NCI-H1092 (cell line): ENCODE results near the gene MALAT1.

Experiments
- DNase-seq: peaks from one replicate; lab custom pipeline; 2025; lab: John Stamatoyannopoulos, UW

MALAT1 gene

DNA sequence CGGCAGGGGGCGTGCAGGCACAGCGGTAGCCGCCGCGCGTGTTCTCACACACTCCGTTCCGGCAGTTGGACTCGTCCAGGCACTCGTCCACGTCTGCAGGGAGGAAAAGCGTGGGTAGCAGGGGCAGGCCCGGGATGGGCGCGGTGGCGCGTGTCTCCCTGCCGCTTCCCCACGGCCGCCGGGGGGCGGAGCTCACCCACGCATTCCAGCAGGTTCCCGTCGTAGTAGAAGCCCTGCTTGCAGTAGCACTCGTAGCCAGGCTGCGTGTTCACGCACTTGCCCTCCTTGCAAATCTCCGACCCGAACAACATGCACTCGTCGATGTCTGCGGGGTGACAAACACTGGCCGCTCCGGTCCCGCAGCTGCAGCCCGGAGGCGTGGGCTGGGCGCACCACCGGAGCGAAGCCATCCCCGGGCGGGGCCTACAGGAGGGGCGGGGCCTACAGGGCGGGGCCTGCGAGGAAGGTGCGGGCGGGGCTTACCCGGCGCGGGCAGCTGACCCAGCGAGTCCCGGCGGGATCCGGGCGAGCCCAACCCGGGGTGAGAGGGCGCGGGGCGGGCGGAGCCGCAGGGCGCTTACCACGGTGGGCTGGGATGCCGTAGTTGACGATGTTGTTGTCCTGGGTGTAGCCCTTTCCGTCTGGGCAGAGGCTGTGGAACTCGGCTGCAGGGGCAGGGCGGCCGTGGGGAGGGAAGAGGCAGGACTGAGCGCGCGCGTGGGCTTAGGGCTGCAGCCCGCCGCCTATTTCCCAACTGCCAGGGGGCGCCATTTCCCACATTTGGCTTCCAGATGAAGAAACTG is 41.6 kb downstream of the MALAT1 start:
- DNase-seq: peak; percentile 67

DNA sequence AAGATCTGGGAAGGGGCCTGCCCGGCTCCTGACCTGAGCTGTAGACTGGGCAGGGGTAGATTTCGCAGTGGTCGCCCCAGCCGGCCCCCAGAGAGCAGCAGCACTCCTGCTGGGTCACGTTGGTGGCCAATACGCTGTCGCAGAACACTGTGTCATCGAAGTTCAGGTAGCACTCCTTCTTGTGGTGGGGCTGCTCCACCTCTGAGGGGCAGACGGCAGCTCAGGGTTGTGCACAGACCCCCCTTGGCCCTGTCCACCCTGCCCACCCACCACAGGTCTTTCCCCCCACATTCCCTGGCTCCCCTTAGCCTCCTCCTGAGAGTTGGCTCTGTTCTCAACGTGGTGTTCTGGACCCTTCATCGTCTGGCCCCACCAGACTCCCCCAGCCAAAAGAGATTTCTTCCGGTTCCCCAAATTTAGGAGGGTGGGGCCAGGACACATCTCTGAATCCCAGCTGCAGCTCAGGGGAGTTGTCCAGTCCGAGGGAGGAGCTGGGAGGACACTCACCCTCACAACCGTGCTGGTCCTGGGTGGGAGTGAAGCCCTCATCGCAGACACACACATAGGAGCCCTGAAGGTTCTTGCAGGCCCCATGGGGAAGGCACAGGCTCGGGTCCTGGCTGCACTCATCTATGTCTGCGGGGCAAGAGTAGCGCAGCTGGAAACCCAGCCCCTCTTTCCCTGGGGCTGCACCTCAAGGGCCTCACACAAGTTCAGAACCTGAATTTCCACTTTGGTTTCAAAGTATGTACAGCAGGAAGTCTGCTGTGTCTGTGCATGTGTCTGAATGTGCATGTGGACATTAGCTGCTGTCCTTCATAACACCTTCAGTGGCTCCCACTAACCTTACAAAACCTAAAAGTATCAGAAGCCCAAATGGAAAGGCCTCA is 42.5 kb downstream of the MALAT1 start:
- no peak for DNase-seq

DNA sequence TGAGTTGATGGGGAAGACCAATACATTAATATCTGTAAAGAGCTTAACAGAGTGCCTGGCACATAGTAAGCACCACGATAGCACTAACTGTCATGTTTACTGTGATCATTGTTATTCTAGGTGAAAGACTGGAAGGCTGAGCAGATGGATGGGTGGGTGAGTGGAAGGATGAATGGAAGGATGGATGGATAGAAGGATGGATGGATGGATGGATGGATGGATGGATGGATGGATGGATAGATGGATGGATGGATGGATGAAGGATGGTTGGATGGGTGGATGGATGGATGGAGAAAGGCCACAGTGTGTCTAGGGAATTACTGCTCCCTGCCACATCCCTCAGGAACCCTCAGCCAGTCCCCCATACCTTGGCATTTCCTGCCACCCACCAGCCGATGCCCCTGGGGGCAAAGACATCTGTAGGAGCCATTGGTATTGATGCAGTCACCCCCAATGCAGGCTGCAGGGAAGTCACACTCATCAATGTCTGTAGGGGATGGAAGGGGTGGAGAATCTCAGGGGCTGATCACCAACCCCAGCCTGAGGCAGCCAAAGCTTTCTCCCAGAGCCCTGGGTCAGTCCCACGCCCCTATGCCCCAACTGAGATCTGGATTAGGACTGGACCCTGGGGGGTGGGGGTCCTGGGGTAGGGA is 44.0 kb downstream of the MALAT1 start:
- no peak for DNase-seq

DNA sequence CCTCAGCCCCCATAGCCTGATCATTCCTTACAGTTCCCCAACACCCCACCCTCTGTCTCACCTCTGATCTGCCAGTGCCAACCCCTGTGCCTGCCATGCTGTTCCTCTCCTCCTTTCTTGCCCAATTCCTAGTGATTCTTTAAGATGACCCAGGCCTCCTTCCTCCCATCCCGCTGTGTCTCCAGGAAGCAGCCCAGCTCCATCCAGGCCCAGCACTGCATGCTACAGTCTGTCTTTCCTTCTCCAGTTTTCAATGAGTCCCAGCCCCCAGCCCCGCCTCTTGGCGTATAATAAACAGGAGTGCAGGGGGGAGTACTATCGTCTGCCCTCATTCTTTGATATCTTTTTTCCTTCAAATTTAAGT is 47.0 kb downstream of the MALAT1 start:
- no peak for DNase-seq

DNA sequence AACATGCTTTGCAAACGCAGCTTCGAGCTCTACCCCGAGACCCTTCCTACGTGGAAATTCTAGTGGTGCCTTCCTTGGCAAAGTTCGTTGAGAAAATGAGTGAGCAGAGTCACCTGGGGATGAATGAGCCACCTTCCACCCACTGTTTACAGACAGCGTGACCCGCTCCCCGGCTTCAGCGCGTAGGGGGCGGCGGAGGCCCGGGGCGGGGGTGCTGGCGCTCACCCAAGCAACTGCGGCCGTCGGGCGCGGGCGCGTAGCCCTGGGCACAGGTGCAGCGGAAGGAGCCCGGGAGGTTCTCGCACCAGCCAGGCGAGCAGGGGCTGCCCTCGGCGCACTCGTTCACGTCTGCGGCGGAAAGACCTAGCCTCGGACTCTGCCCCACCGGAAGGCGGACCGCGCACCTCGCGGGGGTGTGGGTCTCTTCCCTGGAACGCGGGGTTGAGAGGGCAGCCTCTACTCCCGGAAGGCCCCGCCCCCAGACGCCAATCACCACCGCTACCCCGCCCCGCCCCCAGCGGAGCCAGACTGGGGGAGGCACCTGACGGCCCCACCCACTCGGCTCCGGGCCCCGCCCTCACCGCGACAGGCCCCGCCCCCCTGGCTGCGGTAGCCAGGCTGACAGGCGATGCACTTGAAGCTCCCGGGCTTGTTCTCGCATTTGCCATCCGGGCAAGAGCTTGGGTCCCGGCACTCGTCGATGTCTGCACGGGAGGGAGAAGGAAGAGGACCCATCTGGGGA is 47.5 kb downstream of the MALAT1 start:
- DNase-seq: peak; percentile 84

DNA sequence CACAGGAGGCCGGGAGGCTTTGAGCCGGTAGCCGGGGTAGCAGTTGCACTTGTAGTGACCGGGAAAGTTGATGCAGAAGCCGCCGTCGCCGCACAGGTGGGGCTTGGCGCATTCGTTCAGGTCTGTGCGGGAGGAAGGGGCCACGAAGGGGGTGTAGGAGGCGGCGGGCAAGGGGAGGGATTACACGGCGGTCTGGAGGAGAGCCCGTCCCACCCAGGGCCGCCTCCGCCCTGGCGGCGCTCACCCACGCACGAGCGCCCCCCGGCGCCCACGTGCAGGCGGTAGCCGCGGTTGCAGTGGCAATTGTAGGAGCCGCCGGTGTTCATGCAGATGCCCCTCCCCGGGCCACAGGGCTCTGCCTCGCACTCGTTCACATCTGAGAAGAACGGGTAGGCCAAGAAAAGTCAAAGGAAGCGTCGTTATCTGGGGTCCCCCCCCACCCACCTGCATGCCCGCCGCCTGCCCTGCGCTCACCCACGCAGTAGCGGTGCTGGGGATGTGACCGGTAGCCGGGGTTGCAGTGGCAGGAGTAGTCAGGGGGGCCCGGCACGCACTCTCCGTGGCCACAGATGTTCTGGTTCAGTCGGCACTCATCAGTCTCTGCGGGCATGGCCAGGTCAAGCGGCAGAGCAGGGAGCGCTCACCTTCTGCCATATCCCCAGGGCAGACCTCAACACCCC is 48.7 kb downstream of the MALAT1 start:
- DNase-seq: no peak

DNA sequence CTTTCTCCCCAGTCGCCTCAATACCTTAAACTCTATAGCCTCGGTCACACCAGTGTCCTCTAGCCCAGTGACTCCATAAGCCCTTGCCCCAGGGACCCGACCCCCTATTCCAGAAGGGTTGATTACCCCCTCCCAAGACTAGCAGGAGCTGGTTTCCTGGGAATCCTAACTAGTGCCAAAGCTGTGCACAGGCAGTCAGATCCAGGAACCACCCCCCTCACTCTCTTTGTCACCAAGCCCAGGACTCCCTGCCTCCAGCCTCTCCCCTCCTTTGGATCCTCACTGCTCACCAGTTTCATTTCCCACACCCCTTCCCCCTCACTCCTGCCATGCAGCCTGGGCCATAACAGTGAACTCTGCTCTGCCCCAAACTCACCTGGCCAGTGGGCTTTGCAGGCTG is 49.5 kb downstream of the MALAT1 start:
- no peak for DNase-seq

DNA sequence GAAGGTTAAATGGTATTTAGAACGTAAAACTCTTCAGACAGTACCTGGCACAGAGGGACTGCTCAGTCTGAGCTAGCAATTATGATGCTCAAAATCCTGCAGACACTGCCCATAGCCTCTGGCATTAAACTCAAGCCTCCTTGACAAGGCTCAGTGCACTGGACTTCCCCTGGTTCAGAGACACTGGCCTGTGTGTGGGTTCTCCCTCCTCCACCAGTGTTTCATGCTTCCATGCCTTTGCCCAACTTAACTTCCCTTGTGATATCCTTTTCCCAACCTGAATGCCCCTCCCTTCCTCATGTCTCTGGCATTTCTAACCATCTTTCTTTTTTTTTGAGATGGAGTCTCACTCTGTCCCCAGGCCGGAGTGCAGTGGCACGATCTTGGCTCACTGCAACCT is 50.3 kb downstream of the MALAT1 start:
- DNase-seq: no peak

DNA sequence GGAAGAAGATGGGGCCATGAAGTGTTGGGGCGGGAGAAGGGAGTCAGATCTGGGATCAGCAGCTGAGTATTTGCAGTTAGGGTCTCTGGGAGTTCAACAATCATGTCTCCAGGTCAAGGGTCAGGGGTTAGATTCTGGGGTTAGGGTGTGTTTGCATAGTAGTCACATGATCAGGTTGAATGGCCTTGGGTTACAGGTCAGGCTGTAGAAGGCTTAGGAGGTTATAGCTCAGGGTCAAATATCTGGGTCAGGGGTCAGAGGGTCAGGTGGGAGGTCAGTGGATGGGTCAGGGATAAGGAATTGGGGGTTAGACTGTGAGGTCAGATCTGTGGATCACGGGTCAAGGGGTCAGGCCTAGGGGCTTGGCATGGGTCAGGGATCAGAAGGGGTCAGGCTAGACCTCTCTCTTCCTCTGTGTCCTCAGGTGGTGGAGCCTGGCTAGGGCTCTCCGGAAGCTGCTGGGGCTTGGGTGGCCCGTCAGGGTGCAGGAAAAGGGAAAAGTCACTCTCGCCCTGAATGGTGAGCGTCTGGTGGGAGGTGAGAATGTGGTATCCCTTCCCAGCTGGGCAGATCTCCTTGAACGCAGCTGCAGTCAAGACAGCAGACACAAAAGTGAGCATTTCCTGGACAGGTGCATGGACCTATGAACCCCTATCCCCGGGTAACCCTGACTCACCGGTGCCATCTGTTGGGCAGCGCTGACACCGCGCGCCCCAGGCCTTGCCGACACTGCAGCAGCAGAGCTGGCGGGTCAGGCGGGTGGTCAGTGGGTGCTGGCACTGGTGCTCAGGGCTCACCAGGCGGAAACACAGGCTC is 52.9 kb downstream of the MALAT1 start:
- DNase-seq: peak; percentile 83

DNA sequence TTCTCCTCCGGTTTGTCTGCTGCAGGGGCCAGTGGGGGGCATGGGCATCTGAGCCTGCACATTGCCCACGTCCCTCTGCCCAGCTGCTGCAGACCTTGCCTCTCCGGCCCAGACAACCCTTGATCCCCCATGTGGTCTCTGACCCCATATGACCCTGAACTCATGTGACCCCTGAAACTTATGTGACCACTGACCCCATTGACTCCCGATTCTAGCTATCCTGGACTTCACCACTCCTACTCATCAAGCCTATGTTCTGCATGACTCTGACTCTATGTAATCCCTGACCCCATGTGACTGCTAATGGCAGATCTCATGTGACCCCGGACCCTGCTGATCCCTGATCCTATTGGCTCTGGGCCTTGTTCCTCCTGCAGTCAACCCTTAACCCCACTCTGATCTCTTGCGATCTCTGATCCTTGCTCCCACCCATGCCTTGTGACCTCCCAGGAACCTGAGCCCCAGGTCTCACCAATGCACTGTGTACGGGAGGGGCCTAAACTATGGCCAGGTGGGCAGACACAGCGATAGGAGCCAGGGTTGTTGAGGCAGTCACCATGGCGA is 53.6 kb downstream of the MALAT1 start:
- DNase-seq: no peak

DNA sequence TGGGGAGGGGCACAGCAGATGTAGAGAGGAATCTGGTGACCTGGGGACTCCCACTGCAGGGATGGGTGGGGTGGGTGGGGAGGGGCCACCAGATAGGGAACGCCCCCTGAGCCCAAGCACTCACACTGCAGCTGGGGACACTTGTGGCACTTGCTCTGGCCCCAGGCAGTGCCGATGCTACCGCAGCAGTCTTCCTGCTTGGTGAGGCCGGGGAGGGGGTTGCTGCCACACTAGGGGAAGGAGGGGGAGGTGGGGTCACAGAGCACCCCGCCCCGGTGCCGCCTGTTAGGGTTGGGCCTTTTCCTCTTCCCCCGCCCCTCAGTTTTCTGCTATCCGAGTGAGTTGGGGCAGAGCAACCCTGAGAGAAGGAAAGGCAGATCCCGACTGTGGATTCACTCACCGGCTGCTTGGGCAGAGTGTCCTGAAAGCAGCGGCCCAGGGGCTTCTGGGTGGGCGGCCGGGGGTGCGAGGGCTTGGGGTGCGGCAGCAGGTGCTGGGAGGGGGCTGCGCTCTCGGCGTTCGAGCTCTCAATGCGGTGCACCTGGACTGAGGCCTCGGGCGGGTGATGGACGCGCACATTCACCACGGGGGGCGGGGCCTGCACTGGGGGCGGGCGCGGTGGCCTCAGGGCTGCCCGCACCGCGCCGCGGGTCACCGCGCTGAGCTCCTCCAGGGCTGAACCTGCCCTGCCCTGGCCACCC is 54.6 kb downstream of the MALAT1 start:
- no peak for DNase-seq

DNA sequence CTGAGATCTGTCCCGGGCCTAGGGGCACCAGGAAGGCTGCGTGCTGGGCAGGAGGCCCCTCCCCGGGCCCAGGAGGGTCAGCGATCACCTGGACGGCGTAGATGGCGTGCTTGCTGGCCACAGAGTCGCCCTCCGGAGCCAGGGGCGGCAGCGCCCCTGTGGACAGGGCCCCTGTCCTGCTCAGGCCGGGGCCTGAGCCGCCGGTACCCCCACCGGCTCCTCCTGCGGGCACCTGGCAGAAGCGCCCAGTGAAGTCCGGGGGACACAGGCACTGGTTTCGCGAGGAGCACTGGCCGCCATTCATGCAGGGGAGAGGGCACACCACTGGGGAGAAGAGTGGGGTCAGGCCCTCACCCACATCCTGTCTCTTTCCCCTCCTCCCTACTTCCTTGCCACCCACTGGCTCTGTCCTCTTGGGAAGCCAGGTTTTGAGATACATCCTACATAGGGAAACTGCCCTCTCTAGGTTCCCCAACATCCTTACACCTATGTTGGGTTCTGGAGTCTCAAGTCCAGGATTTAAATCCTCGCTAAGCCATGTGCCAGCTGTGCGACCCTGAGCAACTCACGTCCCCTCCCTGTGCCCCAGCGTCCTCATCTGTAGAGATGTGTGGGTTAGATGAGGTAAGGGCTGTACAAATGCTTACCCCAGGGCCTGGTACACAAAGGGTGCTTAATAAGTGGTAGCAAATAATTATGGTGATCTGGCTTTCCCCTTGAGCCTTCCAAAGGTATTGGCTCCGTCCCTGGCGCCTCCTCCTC is 55.4 kb downstream of the MALAT1 start:
- DNase-seq: no peak

DNA sequence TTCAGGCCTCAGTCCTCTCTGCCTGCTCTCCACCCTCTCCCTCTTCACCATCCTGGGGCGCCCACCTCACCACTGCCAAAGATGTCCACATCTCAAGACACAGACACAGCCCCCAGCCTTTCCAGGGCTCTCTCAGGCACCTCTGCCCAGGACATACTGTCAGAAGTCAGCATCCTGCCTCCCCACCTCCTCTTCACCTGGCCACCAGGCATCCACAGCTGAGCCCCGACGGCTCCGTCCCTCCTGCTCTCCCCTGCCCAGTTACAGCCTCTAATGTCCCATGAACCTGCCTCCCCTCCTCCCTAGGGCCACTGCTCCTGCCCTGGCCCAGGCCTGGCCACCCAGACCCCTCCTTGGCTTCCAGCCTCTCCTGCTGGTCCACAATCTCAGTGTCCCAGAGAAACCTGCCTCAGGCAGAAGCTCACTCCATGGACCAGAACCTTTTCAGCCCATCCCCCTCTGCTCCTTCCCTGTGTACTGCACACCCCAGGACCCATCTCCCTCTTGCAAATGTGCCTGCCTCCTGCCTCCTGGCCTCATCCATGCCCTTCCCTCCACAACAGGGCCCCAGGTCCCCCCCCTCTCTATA is 56.1 kb downstream of the MALAT1 start:
- no peak for DNase-seq

DNA sequence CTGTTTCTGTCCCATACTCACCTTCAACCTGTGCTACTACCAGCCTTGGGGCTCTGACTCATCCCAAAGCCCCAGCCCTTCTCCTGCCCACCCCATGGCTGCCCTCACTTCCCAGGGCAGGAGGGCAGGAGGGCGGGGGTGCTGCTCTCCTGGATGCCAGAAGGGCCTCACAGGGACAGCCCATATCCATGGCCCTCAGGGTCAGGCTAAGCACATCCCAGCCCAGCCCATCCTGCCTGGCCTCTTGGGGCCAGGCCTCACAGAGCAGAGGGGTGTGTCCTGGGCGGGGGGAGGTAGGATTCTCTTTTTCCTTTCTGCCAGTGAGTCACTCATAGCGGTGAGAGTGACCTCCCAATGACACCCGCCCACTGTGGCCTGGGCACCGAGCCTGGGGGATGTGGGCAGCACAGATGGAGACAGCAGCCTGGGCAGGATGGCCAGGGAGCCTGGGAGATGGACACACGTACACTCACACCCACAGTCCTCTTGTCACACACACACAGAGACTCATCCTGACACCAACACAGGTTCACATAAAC is 56.9 kb downstream of the MALAT1 start:
- DNase-seq: no peak
